BJ (cell line): Measurements from ENCODE around the gene ASB8. TPM values are rescaled to one million over a fixed set of nuclear protein-coding genes. Genes with fewer than 3 reads are reported as not detected.

Experiments used
- CTCF ChIA-PET: fragments of 350-600 bp; formaldehyde crosslinking; extraction: SDS; loops from one replicate; lab custom pipeline; 2021; ENCODE audit warnings: antibody characterized with exemption, inconsistent platforms; lab: Yijun Ruan, JAX
- POLR2A ChIA-PET: fragments of 300-600 bp; sonication (Branson Sonifier 250); formaldehyde crosslinking; extraction: SDS; loops from one replicate; lab custom pipeline; 2021; ENCODE audit warnings: antibody characterized with exemption; lab: Charles Lee
- DNase-seq: peaks from one replicate; pipeline ENCODE4 v3.0.0-alpha.2; 2011; ENCODE audit warnings: low read depth
- H3K27me3 ChIP-seq: 2 replicates; pipeline ENCODE4 v1.6.0; 2011; ENCODE audit warnings: low read length; ENCODE audit not compliant: control insufficient read depth, insufficient read depth
- H3K36me3 ChIP-seq: 2 replicates; pipeline ENCODE4 v1.5.1; 2011; ENCODE audit warnings: low read length; ENCODE audit not compliant: control insufficient read depth, insufficient read depth
- H3K4me3 ChIP-seq: 2 replicates; pipeline ENCODE4 v1.5.1; 2011; ENCODE audit warnings: low read depth, mild to moderate bottlenecking, control low read depth, low read length
- CTCF ChIP-seq: IDR thresholded peaks from 2 replicates; pipeline ENCODE4 v1.5.1; 2011; ENCODE audit warnings: low read depth, mild to moderate bottlenecking, control low read depth, inconsistent platforms, low read length, moderate library complexity; ENCODE audit not compliant: insufficient read depth
- polyA plus RNA-seq: library from polyadenylated mRNA; depleted of rRNA; stranded (reverse); fragments of >200 nt; gene quantifications from 2 replicates; pipeline ENCODE4 v1.2.3, GENCODE V29; 2011

ASB8 gene
- polyA plus RNA-seq, 1 experiment = 31.1 TPM

GRCh38 chr12:48187916-48188695, 30.8 kb upstream of the ASB8 start:
- peaks cover 25% of the 10 kb centered on the region for H3K27me3 ChIP-seq
- POLR2A ChIA-PET = no interaction called here
- H3K36me3 ChIP-seq = no peaks in the 10 kb centered on the region
- DNase-seq = no peak
- H3K4me3 ChIP-seq = no peak overlapping the region
- CTCF ChIA-PET = interaction anchor here (0.8 to 2.9 kb wide), 5 partner anchors 9 to 430 kb away, joined by 3 to 16 read pairs (median 7); no protein-coding TSS in a partner anchor
- no peak for TF ChIP-seq CTCF

- Histone ChIP-seq H3K27me3 (peaks cover 25% of the 10 kb centered on the region), H3K4me3 (no peak overlapping the region), H3K36me3 (no peaks in the 10 kb centered on the region)
- CTCF ChIA-PET = no interaction called here
- POLR2A ChIA-PET = no interaction called here
- TF ChIP-seq CTCF = no peak
- no peak for DNase-seq
Observed at GRCh38 chr12:48185181-48185919, 28.0 kb upstream of the ASB8 start.

GRCh38 chr12:48184549-48184922, 27.2 kb upstream of the ASB8 start:
- POLR2A ChIA-PET = no interaction called here
- CTCF ChIA-PET = no interaction called here
- no peak overlapping the region for H3K4me3 ChIP-seq
- peaks cover 28% of the 10 kb centered on the region for H3K27me3 ChIP-seq
- DNase-seq = no peak
- H3K36me3 ChIP-seq = no peaks in the 10 kb centered on the region
- no peak for TF ChIP-seq CTCF

- CTCF ChIA-PET = interaction anchor here (0.9 to 1.6 kb wide), 3 partner anchors 8 to 35 kb away, joined by 3 to 9 read pairs (median 3); no protein-coding TSS in a partner anchor
- no peak for TF ChIP-seq CTCF
- Histone ChIP-seq H3K36me3 (no peaks in the 10 kb centered on the region), H3K27me3 (peaks cover 31% of the 10 kb centered on the region), H3K4me3 (peak overlapping the region; percentile 56)
- POLR2A ChIA-PET = no interaction called here
- DNase-seq = no peak
Observed at GRCh38 chr12:48183876-48184548, 26.7 kb upstream of the ASB8 start.
